AML-193 (cell line): ENCODE results near the gene PLA2G4E.

Experiments used
- DNase-seq, 2 experiments: peaks; one replicate each; lab custom pipeline; 2025; lab: John Stamatoyannopoulos, UW

The PLA2G4E gene

GRCh38 chr15:41992151-41992802 lies 28.6 kb downstream of the PLA2G4E start:
- no peak for DNase-seq

- DNase-seq, result no peak
Observed at GRCh38 chr15:41990691-41991090, 30.2 kb downstream of the PLA2G4E start.

GRCh38 chr15:41990243-41990605 lies 30.6 kb downstream of the PLA2G4E start:
- no peak for DNase-seq

- DNase-seq, result peak; percentile 43 to 51
Observed at GRCh38 chr15:41989573-41990242, 31.1 kb downstream of the PLA2G4E start.

GRCh38 chr15:41988896-41989572 lies 31.8 kb downstream of the PLA2G4E start:
- DNase-seq, result no peak

- no peak for DNase-seq
Observed at GRCh38 chr15:41987925-41988275, 32.9 kb downstream of the PLA2G4E start.

GRCh38 chr15:41987246-41987924 lies 33.5 kb downstream of the PLA2G4E start:
- DNase-seq, result no peak

- no peak for DNase-seq
Observed at GRCh38 chr15:41985236-41986160, 35.3 kb downstream of the PLA2G4E start.

- no peak for DNase-seq
Observed at GRCh38 chr15:41984622-41985021, 36.2 kb downstream of the PLA2G4E start.

- no peak for DNase-seq
Observed at GRCh38 chr15:41983621-41984571, 36.9 kb downstream of the PLA2G4E start.

- DNase-seq, result no peak
Observed at GRCh38 chr15:41983221-41983620, 37.6 kb downstream of the PLA2G4E start.

GRCh38 chr15:41982133-41982930 lies 38.5 kb downstream of the PLA2G4E start:
- DNase-seq, result no peak

GRCh38 chr15:41981371-41982132 lies 39.3 kb downstream of the PLA2G4E start:
- no peak for DNase-seq

- DNase-seq, result no peak
Observed at GRCh38 chr15:41980654-41981323, 40.1 kb downstream of the PLA2G4E start.

- no peak for DNase-seq
Observed at GRCh38 chr15:41979493-41980266, 41.2 kb downstream of the PLA2G4E start.

- no peak for DNase-seq
Observed at GRCh38 chr15:41978534-41978933, 42.3 kb downstream of the PLA2G4E start.

- no peak for DNase-seq
Observed at GRCh38 chr15:41977757-41978383, 43.0 kb downstream of the PLA2G4E start.
